Measurements from ENCODE around the gene CCBE1. TPM values are rescaled to one million over a fixed set of nuclear protein-coding genes. Genes with fewer than 3 reads are reported as not detected.
A peak's percentile ranks its signal among the peaks of the same experiment; 100 is the strongest.

The CCBE1 gene
- total RNA-seq, 3 donors from 2014 or later = 0.18 TPM; not detected in 2

- H3K4me1 Mint-ChIP-seq (ENCODE audit: low read depth) = no peaks in the 10 kb centered on the region
- DNase-seq = no peak
- H3K4me3 Mint-ChIP-seq = no peak overlapping the region
- H3K27me3 Mint-ChIP-seq (ENCODE audit: low read depth) = peaks cover 2% of the 10 kb centered on the region
- no peaks in the 10 kb centered on the region for H3K36me3 Mint-ChIP-seq (ENCODE audit: insufficient read depth)
- no peak for ATAC-seq
- no peaks in the 10 kb centered on the region for H3K9me3 Mint-ChIP-seq
Observed at GRCh38 chr18:59563176-59563785, 133.9 kb downstream of the CCBE1 start.

GRCh38 chr18:59562751-59563150 is 134.5 kb downstream of the CCBE1 start:
- no peaks in the 10 kb centered on the region for H3K9me3 Mint-ChIP-seq
- DNase-seq (no peak), ATAC-seq (no peak)
- no peak overlapping the region for H3K4me3 Mint-ChIP-seq
- peaks cover 2% of the 10 kb centered on the region for H3K27me3 Mint-ChIP-seq (ENCODE audit: low read depth)
- H3K4me1 Mint-ChIP-seq (ENCODE audit: low read depth) = no peaks in the 10 kb centered on the region
- no peaks in the 10 kb centered on the region for H3K36me3 Mint-ChIP-seq (ENCODE audit: insufficient read depth)

GRCh38 chr18:59561612-59562011 is 135.6 kb downstream of the CCBE1 start:
- Mint-ChIP-seq H3K9me3 (no peaks in the 10 kb centered on the region), H3K36me3 (ENCODE audit: insufficient read depth) (no peaks in the 10 kb centered on the region), H3K27me3 (ENCODE audit: low read depth) (peaks cover 2% of the 10 kb centered on the region), H3K4me1 (ENCODE audit: low read depth) (no peaks in the 10 kb centered on the region), H3K4me3 (no peak overlapping the region)
- DNase-seq (no peak), ATAC-seq (no peak)

DNA sequence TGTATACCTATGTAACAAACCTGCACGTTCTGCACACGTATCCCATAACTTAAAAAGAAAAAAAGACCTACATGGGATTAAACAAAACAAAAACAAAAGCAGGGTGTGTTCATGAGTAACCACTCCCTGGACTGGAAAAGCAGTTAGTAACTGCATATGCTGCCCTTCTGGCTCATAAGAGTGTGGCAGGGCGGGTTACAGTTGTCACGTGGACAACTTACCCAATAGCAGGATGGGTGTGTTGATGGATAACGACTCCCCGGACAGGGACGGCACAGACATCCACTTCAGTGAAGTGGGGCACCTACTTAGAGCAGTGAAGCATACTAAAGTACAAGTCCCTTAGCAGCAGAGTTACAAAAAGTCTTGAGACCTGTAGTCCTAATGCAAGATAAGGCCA is 136.7 kb downstream of the CCBE1 start:
- no peaks in the 10 kb centered on the region for H3K36me3 Mint-ChIP-seq (ENCODE audit: insufficient read depth)
- no peak overlapping the region for H3K4me3 Mint-ChIP-seq
- no peaks in the 10 kb centered on the region for H3K9me3 Mint-ChIP-seq
- H3K27me3 Mint-ChIP-seq (ENCODE audit: low read depth) = peaks cover 2% of the 10 kb centered on the region
- H3K4me1 Mint-ChIP-seq (ENCODE audit: low read depth) = no peaks in the 10 kb centered on the region
- ATAC-seq = no peak
- DNase-seq = no peak

DNA sequence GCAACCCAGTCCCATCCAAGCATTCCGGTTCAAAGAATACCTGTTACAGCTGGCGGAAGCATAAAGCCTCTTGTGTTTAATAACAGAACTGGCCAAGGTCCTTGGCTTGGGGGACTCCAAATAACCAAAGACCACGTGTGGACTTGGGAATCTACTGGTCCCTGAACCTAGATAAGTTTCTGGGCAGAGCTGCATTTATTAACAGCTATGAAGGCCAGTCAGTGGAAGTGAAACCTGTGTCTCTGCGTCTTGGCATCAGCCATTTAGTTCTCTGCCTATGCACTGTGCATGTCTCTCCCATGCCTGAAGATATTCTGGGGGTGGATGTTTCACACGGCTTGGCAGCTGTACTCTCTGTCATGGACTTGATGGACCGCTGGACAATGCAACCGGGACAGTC is 137.7 kb downstream of the CCBE1 start:
- no peak for DNase-seq
- no peak for ATAC-seq
- Mint-ChIP-seq H3K36me3 (ENCODE audit: insufficient read depth) (no peaks in the 10 kb centered on the region), H3K4me3 (no peak overlapping the region), H3K9me3 (no peaks in the 10 kb centered on the region), H3K27me3 (ENCODE audit: low read depth) (peaks cover 2% of the 10 kb centered on the region), H3K4me1 (ENCODE audit: low read depth) (no peaks in the 10 kb centered on the region)

DNA sequence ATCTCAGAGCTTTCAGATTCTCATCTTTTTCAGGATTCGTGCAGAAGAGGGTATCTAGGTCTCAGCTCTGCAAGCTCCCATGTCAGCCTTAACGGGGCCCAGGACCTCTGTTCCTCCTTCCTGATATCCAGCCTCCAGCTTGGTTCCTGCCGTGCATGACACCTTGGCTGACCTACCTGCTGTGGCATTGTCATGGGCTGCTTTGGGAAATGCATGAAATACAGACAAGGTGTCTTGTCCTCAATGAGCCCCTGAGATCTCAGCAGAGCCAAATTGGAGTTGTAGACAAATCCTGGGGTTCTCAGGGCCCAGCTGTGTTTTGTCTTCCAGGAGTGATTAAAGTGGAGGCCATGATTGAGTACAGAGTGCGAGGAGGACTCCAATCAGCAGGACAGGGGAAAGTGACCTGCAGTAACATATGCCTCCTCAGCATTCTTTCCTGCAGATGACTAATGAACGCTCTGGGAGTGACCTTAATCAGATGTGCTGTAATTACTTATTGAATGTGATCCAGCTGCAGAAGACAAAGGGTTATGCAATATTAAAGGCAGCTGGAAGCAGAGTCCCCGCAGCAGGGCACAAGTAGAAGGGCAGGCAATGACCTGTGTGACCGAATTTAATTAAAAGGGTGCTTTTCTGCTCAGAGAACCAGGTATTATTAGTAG is 141.1 kb downstream of the CCBE1 start:
- H3K4me3 Mint-ChIP-seq = no peak overlapping the region
- H3K4me1 Mint-ChIP-seq (ENCODE audit: low read depth) = no peaks in the 10 kb centered on the region
- no peaks in the 10 kb centered on the region for H3K9me3 Mint-ChIP-seq
- no peaks in the 10 kb centered on the region for H3K27me3 Mint-ChIP-seq (ENCODE audit: low read depth)
- DNase-seq = no peak
- no peak for ATAC-seq
- H3K36me3 Mint-ChIP-seq (ENCODE audit: insufficient read depth) = no peaks in the 10 kb centered on the region

- Mint-ChIP-seq H3K27me3 (ENCODE audit: low read depth) (no peaks in the 10 kb centered on the region), H3K4me1 (ENCODE audit: low read depth) (no peaks in the 10 kb centered on the region), H3K9me3 (no peaks in the 10 kb centered on the region), H3K4me3 (no peak overlapping the region), H3K36me3 (ENCODE audit: insufficient read depth) (no peaks in the 10 kb centered on the region)
- ATAC-seq = no peak
- no peak for DNase-seq
Observed at GRCh38 chr18:59554796-59555335, 142.4 kb downstream of the CCBE1 start.

GRCh38 chr18:59553273-59553870 is 143.9 kb downstream of the CCBE1 start:
- Mint-ChIP-seq H3K27me3 (ENCODE audit: low read depth) (no peaks in the 10 kb centered on the region), H3K9me3 (no peaks in the 10 kb centered on the region), H3K4me1 (ENCODE audit: low read depth) (no peaks in the 10 kb centered on the region), H3K36me3 (ENCODE audit: insufficient read depth) (no peaks in the 10 kb centered on the region), H3K4me3 (no peak overlapping the region)
- DNase-seq = no peak
- ATAC-seq = no peak

DNA sequence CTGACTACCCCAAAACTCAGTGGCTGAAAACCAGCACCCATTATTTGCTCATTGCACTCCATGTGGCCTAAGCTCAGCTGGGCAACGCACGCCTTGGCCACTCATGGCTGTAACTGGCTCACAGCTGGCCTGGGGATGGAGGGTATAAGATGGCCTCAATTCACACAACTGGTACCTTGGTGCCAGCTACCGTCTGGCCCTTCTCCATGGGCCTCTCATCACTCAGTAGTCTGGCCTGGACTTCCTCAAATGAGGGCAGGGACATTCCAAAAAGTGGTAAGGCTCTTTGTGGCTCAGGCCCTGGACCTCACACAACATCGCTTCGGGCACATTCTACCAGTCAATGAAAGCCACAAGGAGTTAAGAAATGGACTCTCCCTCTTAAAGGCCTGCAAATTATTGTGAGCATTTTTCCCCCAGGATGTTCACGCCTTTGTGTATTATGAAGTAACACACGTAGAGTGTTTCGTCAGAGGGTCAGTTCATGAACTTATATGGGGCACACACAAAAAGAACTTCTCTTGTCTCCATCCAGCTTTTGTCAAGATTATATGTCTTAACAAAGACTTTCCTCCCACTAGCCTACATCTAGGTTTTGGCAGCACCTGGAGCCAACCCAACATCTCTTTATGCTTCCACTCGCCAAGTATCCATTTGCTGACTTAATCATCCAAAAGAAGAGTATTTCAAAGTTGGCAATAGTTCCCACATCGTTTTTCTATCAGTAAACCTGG is 145.2 kb downstream of the CCBE1 start:
- H3K27me3 Mint-ChIP-seq (ENCODE audit: low read depth) = no peaks in the 10 kb centered on the region
- H3K36me3 Mint-ChIP-seq (ENCODE audit: insufficient read depth) = no peaks in the 10 kb centered on the region
- no peaks in the 10 kb centered on the region for H3K9me3 Mint-ChIP-seq
- no peaks in the 10 kb centered on the region for H3K4me1 Mint-ChIP-seq (ENCODE audit: low read depth)
- no peak overlapping the region for H3K4me3 Mint-ChIP-seq
- ATAC-seq (no peak), DNase-seq (no peak)

GRCh38 chr18:59550174-59550516 is 147.1 kb downstream of the CCBE1 start:
- ATAC-seq (no peak), DNase-seq (no peak)
- Mint-ChIP-seq H3K9me3 (no peaks in the 10 kb centered on the region), H3K4me3 (no peak overlapping the region), H3K27me3 (ENCODE audit: low read depth) (peaks cover 6% of the 10 kb centered on the region), H3K4me1 (ENCODE audit: low read depth) (no peaks in the 10 kb centered on the region), H3K36me3 (ENCODE audit: insufficient read depth) (no peaks in the 10 kb centered on the region)

DNA sequence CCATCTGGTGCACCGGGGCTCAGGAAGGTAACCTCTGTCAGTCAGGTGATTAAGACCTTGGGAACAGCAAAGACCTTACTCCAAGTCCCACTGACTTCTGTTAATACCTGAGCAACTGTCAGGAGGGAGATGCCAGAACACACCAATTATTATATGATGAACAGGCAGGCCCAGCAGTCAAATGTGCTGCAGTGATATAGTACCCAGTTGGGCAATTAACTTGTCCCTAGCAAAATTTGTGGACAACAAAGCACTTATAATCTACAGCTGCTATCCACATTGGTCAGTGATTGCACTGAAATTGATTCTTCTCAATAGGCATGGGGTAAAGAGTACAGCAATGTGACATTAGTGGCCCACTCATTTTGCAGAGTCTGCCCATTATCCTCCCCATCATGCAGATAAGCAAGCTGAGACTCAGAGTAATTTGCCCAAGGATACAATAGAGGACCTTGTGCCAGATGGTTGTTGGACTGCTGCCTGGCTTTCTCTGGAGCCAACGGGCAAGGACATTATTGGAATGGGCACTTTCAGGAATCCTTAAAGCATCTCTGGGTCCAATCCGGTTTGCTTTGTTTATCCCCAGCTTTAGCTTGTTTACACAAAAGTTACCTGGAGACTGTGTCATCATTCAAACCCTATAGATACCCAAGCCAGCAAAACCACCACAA is 147.6 kb downstream of the CCBE1 start:
- no peaks in the 10 kb centered on the region for H3K9me3 Mint-ChIP-seq
- no peak for DNase-seq
- H3K4me1 Mint-ChIP-seq (ENCODE audit: low read depth) = no peaks in the 10 kb centered on the region
- ATAC-seq = no peak
- H3K27me3 Mint-ChIP-seq (ENCODE audit: low read depth) = peaks cover 6% of the 10 kb centered on the region
- H3K36me3 Mint-ChIP-seq (ENCODE audit: insufficient read depth) = no peaks in the 10 kb centered on the region
- no peak overlapping the region for H3K4me3 Mint-ChIP-seq

DNA sequence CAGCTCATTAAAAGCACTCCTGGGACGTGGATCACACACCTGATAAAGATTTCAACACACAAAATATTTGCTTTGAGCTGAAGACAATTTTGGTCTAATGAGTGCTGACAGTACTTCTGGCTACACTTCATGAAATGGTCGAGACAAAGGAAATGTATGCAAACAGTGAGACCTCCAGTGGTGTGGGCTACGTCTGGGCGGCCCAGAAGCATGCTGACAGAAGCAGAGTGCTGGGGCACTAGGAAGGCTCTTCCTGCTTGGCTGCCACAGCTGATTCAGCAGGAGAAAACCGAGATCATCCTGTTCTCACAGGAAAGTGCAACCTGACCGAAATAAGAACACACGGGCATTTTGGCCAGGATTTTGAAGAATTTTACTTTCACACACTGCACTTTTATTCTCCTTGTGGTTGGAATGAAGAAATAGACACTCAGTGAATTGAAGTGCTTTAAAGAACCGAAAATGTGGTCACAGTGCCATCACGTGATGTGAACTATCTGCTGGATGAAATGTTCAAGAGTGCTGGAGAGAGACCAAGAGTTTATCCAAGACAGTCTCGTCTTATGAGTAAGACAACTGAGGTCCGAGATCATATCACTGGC is 149.5 kb downstream of the CCBE1 start:
- Mint-ChIP-seq H3K4me3 (no peak overlapping the region), H3K27me3 (ENCODE audit: low read depth) (peaks cover 6% of the 10 kb centered on the region), H3K4me1 (ENCODE audit: low read depth) (no peaks in the 10 kb centered on the region), H3K36me3 (ENCODE audit: insufficient read depth) (no peaks in the 10 kb centered on the region), H3K9me3 (no peaks in the 10 kb centered on the region)
- DNase-seq (no peak), ATAC-seq (no peak)

- DNase-seq (no peak), ATAC-seq (peak in 1 of 2 donors; percentile 35)
- Mint-ChIP-seq H3K36me3 (ENCODE audit: insufficient read depth) (no peaks in the 10 kb centered on the region), H3K4me1 (ENCODE audit: low read depth) (no peaks in the 10 kb centered on the region), H3K4me3 (no peak overlapping the region), H3K27me3 (ENCODE audit: low read depth) (peaks cover 6% of the 10 kb centered on the region), H3K9me3 (no peaks in the 10 kb centered on the region)
Observed at GRCh38 chr18:59546188-59546587, 151.0 kb downstream of the CCBE1 start.

- H3K27me3 Mint-ChIP-seq (ENCODE audit: low read depth) = peaks cover under 1% of the 10 kb centered on the region
- no peaks in the 10 kb centered on the region for H3K4me1 Mint-ChIP-seq (ENCODE audit: low read depth)
- ATAC-seq (no peak), DNase-seq (no peak)
- H3K9me3 Mint-ChIP-seq = no peaks in the 10 kb centered on the region
- H3K4me3 Mint-ChIP-seq = no peak overlapping the region
- H3K36me3 Mint-ChIP-seq (ENCODE audit: insufficient read depth) = no peaks in the 10 kb centered on the region
Observed at GRCh38 chr18:59540780-59541179, 156.4 kb downstream of the CCBE1 start.
